ENCODE results near the gene CASS4. TPM values are rescaled to one million over a fixed set of nuclear protein-coding genes. Genes with fewer than 3 reads are reported as not detected.

The CASS4 gene
- total and polyA plus RNA-seq, 9 of the 15 experiments (the other 6 are each of a cell fraction or from before 2014, with no cell fraction given), result 8.1 to 53.8 (median 26.7) TPM

DNA sequence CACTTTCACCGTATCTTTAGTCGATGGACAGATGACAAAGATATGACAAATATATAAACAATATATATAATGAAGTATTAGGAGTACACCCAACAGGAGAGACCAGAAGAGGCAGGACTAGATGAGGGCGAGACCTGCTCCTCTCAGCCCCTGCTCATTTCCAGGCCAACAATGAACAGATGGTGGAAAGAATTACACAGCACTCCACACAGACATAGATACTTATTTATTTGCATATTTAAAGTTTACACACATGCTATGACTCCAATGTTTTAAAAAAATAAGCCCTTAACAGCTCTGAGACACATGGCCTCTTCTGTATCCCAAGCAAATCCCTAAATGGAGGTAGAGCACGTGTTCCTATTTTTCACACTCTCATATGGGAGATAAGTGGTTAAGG, 42.9 kb upstream of the CASS4 start (continued):
- TF ChIP-seq SUPT5H (IDR thresholded peaks at IDR 0.05), result peak; percentile 39; the same call in 1 of the 2 replicates
- no peak for TF ChIP-seq ZNF76 (CRISPR knock-in tag; IDR thresholded peaks at IDR 0.05; ENCODE audit: borderline replicate concordance)
- TF ChIP-seq POLR2A (conservative IDR thresholded peaks at IDR 0.05), result 0 out of 2 replicates have a peak, but pooled peaks have one; percentile 18
- TF ChIP-seq MYNN (IDR thresholded peaks at IDR 0.05), result 0 out of 2 replicates have a peak, but pooled peaks have one; percentile 28
- TF ChIP-seq MYNN (CRISPR knock-in tag; IDR thresholded peaks at IDR 0.05), result no peak

GRCh38 chr20:56371977-56372376, 40.1 kb upstream of the CASS4 start:
- DNase-seq (ENCODE audit: extremely low read depth in 1 of 4, low spot score in 3 of 4), result no peak
- Histone ChIP-seq H3K79me2 (ENCODE audit: control insufficient read depth, insufficient read depth, low read length) (peaks cover 47% of the 10 kb centered on the region), H2AFZ (ENCODE audit: low read depth, low read length) (no peak overlapping the region), H3K9me3 (replicated peaks; ENCODE audit: control insufficient read depth, insufficient read depth, low read depth, low read length) (no peaks in the 10 kb centered on the region), H3K27ac (ENCODE audit: extremely low read depth, low read depth, low read length) (no peak overlapping the region), H3K4me3 (no peak overlapping the region), H3K4me1 (replicated peaks in 1 of 2; ENCODE audit: control insufficient read depth in 2 of 2, insufficient read depth in 2 of 2, low read length in 2 of 2) (peaks cover 0 to 6% of the 10 kb centered on the region in 2 experiments; a peak in 2 of 5 replicates), H3K9ac (ENCODE audit: insufficient read depth in 1 of 2, low read depth in 2 of 2, low read length in 2 of 2) (no peak overlapping the region), H3K4me2 (ENCODE audit: insufficient read depth, low read length) (no peak overlapping the region), H4K20me1 (replicated peaks; ENCODE audit: control insufficient read depth, insufficient read depth, low read length) (no peaks in the 10 kb centered on the region), H3K27me3 (ENCODE audit: control insufficient read depth in 2 of 2, insufficient read depth in 2 of 2, low read length in 2 of 2) (no peaks in the 10 kb centered on the region), H3K36me3 (ENCODE audit: control insufficient read depth, insufficient read depth, low read length) (peaks cover 97% of the 10 kb centered on the region), H3K9me1 (ENCODE audit: control insufficient read depth, insufficient read depth, low read length) (no peaks in the 10 kb centered on the region)
- BruUV-seq (replicated peaks), result no TSS peak
- no peak for ATAC-seq
- TF ChIP-seq SIRT6 (IDR thresholded peaks at IDR 0.05; ENCODE audit: low read depth, low read length), result no peak
- no peak for TF ChIP-seq POLR3A (IDR thresholded peaks at IDR 0.05; ENCODE audit: borderline replicate concordance, extremely low read depth, insufficient read depth, insufficient read length)
- no peak for TF ChIP-seq ELF2 (CRISPR knock-in tag; IDR thresholded peaks at IDR 0.05)
- no peak for TF ChIP-seq COPS2 (conservative IDR thresholded peaks at IDR 0.05)
- in situ Hi-C loops (cut with MboI) (loop anchor here (25.0 kb wide), 1 partner anchor 1285 kb away; no protein-coding TSS in a partner anchor), intact Hi-C loops (cut with micrococcal nuclease) (no loop called here)
- CTCF ChIA-PET (ENCODE audit: low intra/inter-chr PET ratio), result no interaction called here
- POLR2A ChIA-PET, result interaction anchor here (0.8 to 1.7 kb wide), 3 partner anchors 9 to 20 kb away, joined by 3 to 8 read pairs (median 3); partner anchors contain the start of genes AURKA and CSTF1
- FAIRE-seq, result no peak
- 90% methylated on average over 11 of the region's 11 CpGs for WGBS (ENCODE audit: insufficient coverage, low coverage, missing lambda C conversion rate)
